GM12872 (cell line): Measurements from ENCODE around the gene HTR2B.

Experiments used
- TF ChIP-seq, protein P1 (sequence below): IDR thresholded peaks from 3 replicates; pipeline ENCODE4 v1.5.1; 2011; ENCODE audit warnings: low read depth, mild to moderate bottlenecking, low read length, moderate library complexity; ENCODE audit not compliant: insufficient read depth

Gene HTR2B

GRCh38 chr2:231146665-231147064 is 21.8 kb upstream of the HTR2B start:
- TF ChIP-seq, protein P1, sequence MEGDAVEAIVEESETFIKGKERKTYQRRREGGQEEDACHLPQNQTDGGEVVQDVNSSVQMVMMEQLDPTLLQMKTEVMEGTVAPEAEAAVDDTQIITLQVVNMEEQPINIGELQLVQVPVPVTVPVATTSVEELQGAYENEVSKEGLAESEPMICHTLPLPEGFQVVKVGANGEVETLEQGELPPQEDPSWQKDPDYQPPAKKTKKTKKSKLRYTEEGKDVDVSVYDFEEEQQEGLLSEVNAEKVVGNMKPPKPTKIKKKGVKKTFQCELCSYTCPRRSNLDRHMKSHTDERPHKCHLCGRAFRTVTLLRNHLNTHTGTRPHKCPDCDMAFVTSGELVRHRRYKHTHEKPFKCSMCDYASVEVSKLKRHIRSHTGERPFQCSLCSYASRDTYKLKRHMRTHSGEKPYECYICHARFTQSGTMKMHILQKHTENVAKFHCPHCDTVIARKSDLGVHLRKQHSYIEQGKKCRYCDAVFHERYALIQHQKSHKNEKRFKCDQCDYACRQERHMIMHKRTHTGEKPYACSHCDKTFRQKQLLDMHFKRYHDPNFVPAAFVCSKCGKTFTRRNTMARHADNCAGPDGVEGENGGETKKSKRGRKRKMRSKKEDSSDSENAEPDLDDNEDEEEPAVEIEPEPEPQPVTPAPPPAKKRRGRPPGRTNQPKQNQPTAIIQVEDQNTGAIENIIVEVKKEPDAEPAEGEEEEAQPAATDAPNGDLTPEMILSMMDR, result no peak

DNA sequence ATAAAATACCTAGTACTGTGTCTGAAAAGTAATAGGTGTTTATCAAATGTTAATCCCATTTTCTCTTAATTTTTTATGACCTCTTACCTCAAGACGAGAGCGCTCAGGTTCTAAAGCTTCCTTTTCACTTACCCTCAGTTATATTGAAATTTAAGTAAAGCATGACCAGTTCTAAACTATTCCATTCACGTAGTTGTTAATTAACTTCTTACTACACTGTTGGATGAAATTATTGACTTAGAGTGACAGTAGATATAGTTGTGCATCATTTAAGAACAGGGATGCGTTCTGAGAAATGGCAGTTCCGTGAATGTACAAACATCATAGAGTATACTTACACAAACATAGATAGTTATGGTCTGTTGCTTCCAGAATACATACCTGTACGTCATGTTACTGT is 20.1 kb upstream of the HTR2B start:
- TF ChIP-seq, protein P1, result no peak

GRCh38 chr2:231139796-231140195 is 15.0 kb upstream of the HTR2B start:
- TF ChIP-seq, protein P1, result no peak

- TF ChIP-seq, protein P1, result no peak
These were observed 13.9 kb upstream of the HTR2B start for GRCh38 chr2:231138699-231139098.

GRCh38 chr2:231134910-231135655 is 10.2 kb upstream of the HTR2B start:
- TF ChIP-seq, protein P1, result no peak

GRCh38 chr2:231133365-231134099 is 8.7 kb upstream of the HTR2B start:
- TF ChIP-seq, protein P1, result no peak

DNA sequence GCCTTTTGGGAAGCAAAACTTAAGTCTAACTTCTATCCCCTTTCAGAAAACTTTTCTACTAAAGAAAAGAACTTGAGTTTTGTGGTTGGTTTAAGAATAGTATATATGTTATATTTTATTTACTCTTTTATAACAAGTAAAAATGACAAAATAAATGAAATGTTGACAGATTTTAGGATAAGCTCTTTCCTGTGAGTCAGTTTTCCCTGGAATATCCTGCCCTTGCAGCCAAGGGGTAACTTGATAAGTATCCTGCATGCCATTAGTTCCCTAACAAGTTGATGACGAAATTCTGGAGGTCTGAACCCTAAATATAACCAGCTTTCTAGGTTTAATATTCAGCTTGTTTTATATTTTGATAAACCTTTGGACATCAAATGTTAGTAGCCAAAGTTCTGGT is 7.3 kb upstream of the HTR2B start:
- TF ChIP-seq, protein P1, result no peak
